MM.1S (cell line): ENCODE results near the gene ACSS1.

Experiments
- DNase-seq: peaks from one replicate; pipeline ENCODE4 v3.0.0-alpha.2; 2015
- H2AFZ ChIP-seq: fragments of 300-600 bp; sonication (generic); 2 replicates; pipeline ENCODE4 v1.6.0; 2016; ENCODE audit warnings: antibody characterized with exemption, low read length
- H3F3A ChIP-seq: fragments of 300-600 bp; sonication (generic); 2 replicates; pipeline ENCODE4 v1.6.1; 2016; ENCODE audit warnings: mild to moderate bottlenecking, antibody characterized with exemption, low read length, moderate library complexity, mixed read lengths; ENCODE audit not compliant: insufficient read depth
- H3K27ac ChIP-seq: fragments of 300-600 bp; sonication (generic); 2 replicates; pipeline ENCODE4 v1.5.1; 2016; ENCODE audit warnings: mild to moderate bottlenecking, low read length
- H3K27me3 ChIP-seq: fragments of 300-600 bp; sonication (generic); replicated peaks from 2 replicates; pipeline ENCODE4 v1.6.0; 2016; ENCODE audit warnings: low read length; ENCODE audit not compliant: insufficient read depth
- H3K36me3 ChIP-seq: fragments of 300-600 bp; sonication (generic); replicated peaks from 2 replicates; pipeline ENCODE4 v1.6.1; 2016; ENCODE audit warnings: mild to moderate bottlenecking, low read length, mixed read lengths; ENCODE audit not compliant: insufficient read depth
- H3K4me1 ChIP-seq: fragments of 300-600 bp; sonication (generic); 2 replicates; pipeline ENCODE4 v1.6.1; 2016; ENCODE audit warnings: low read length, mixed read lengths
- H3K4me2 ChIP-seq: fragments of 300-600 bp; sonication (generic); 2 replicates; pipeline ENCODE4 v1.6.0; 2016; ENCODE audit warnings: low read depth, low read length
- H3K4me3 ChIP-seq: fragments of 300-600 bp; sonication (generic); 2 replicates; pipeline ENCODE4 v1.5.1; 2016; ENCODE audit warnings: low read length, mixed read lengths
- H3K79me2 ChIP-seq: fragments of 300-600 bp; sonication (generic); 2 replicates; pipeline ENCODE4 v1.6.1; 2016; ENCODE audit warnings: mixed run types, low read length, mixed read lengths
- H3K9ac ChIP-seq: fragments of 300-600 bp; sonication (generic); 2 replicates; pipeline ENCODE4 v1.6.1; 2016; ENCODE audit warnings: low read length, mixed read lengths
- H3K9me2 ChIP-seq: fragments of 300-600 bp; sonication (generic); replicated peaks from 2 replicates; pipeline ENCODE4 v1.6.1; 2016; ENCODE audit warnings: mild to moderate bottlenecking, low read length, mixed read lengths; ENCODE audit not compliant: insufficient read depth
- H3K9me3 ChIP-seq: fragments of 300-600 bp; sonication (generic); replicated peaks from 2 replicates; pipeline ENCODE4 v1.6.1; 2016; ENCODE audit warnings: mild to moderate bottlenecking, low read length, mixed read lengths; ENCODE audit not compliant: insufficient read depth
- H4K20me1 ChIP-seq: fragments of 300-600 bp; sonication (generic); 2 replicates; pipeline ENCODE4 v1.6.1; 2016; ENCODE audit warnings: mild to moderate bottlenecking, low read length, moderate library complexity, mixed read lengths; ENCODE audit not compliant: insufficient read depth
- CTCF ChIP-seq: fragments of 300-600 bp; sonication (generic); IDR thresholded peaks from 2 replicates; pipeline ENCODE4 v1.5.1; 2016; ENCODE audit warnings: antibody characterized with exemption, low read length, mixed read lengths
- EZH2 ChIP-seq: fragments of 300-600 bp; sonication (generic); optimal IDR thresholded peaks from 2 replicates; pipeline ENCODE3; 2017; ENCODE audit warnings: low read depth, mild to moderate bottlenecking, antibody characterized with exemption, low read length, mixed read lengths
- EZH2phosphoT487 ChIP-seq: fragments of 300-600 bp; sonication (generic); IDR thresholded peaks from 2 replicates; pipeline ENCODE4 v1.6.1; 2018; ENCODE audit warnings: antibody characterized with exemption, low read length

The ACSS1 gene

GRCh38 chr20:24960302-24960801 is 97.6 kb downstream of the ACSS1 start:
- Histone ChIP-seq H3F3A (no peaks in the 10 kb centered on the region), H3K27ac (no peak overlapping the region), H3K9me3 (no peaks in the 10 kb centered on the region), H3K27me3 (no peaks in the 10 kb centered on the region), H3K4me1 (no peaks in the 10 kb centered on the region), H3K36me3 (0 out of 2 replicates have a peak, but pooled peaks cover 3% of the 10 kb centered on the region), H4K20me1 (no peaks in the 10 kb centered on the region), H3K9me2 (no peaks in the 10 kb centered on the region), H3K79me2 (no peaks in the 10 kb centered on the region), H2AFZ (no peak overlapping the region), H3K4me3 (no peak overlapping the region), H3K4me2 (no peak overlapping the region), H3K9ac (no peak overlapping the region)
- TF ChIP-seq EZH2phosphoT487: no peak
- no peak for TF ChIP-seq EZH2
- TF ChIP-seq CTCF: no peak
- no peak for DNase-seq

GRCh38 chr20:24959591-24960301 is 98.2 kb downstream of the ACSS1 start:
- Histone ChIP-seq H4K20me1 (no peaks in the 10 kb centered on the region), H3K27ac (no peak overlapping the region), H3K4me2 (no peak overlapping the region), H2AFZ (no peak overlapping the region), H3K9ac (no peak overlapping the region), H3K36me3 (0 out of 2 replicates have a peak, but pooled peaks cover 3% of the 10 kb centered on the region), H3K4me1 (peaks cover 5% of the 10 kb centered on the region; the same call in 1 of the 2 replicates), H3K4me3 (no peak overlapping the region), H3F3A (no peaks in the 10 kb centered on the region), H3K9me2 (no peaks in the 10 kb centered on the region), H3K79me2 (no peaks in the 10 kb centered on the region), H3K9me3 (no peaks in the 10 kb centered on the region), H3K27me3 (no peaks in the 10 kb centered on the region)
- no peak for DNase-seq
- TF ChIP-seq CTCF (no peak), EZH2phosphoT487 (no peak), EZH2 (no peak)

GRCh38 chr20:24958506-24959385 is 99.2 kb downstream of the ACSS1 start:
- H2AFZ ChIP-seq: no peak overlapping the region
- H3K4me1 ChIP-seq: peaks cover 5% of the 10 kb centered on the region; the same call in 1 of the 2 replicates
- H3K4me2 ChIP-seq: no peak overlapping the region
- no peaks in the 10 kb centered on the region for H4K20me1 ChIP-seq
- no peaks in the 10 kb centered on the region for H3K27me3 ChIP-seq
- TF ChIP-seq EZH2 (no peak), CTCF (no peak), EZH2phosphoT487 (no peak)
- no peak overlapping the region for H3K4me3 ChIP-seq
- no peak overlapping the region for H3K27ac ChIP-seq
- DNase-seq: no peak
- H3F3A ChIP-seq: no peaks in the 10 kb centered on the region
- H3K36me3 ChIP-seq: 0 out of 2 replicates have a peak, but pooled peaks cover 3% of the 10 kb centered on the region
- H3K79me2 ChIP-seq: no peaks in the 10 kb centered on the region
- no peak overlapping the region for H3K9ac ChIP-seq
- H3K9me2 ChIP-seq: no peaks in the 10 kb centered on the region
- H3K9me3 ChIP-seq: no peaks in the 10 kb centered on the region
